NCI-H1417 treated with DMSO at 0.1 percent for 48 hours (cell line): Measurements from ENCODE around the gene BLOC1S4.
"Not testable (repeated sequence)": the region's sequence is repeated elsewhere in the genome, so short reads cannot be mapped to it uniquely, and the experiment has no call there.

Experiments
- DNase-seq: peaks from one replicate; lab custom pipeline; 2025; lab: John Stamatoyannopoulos, UW

Gene BLOC1S4

DNA sequence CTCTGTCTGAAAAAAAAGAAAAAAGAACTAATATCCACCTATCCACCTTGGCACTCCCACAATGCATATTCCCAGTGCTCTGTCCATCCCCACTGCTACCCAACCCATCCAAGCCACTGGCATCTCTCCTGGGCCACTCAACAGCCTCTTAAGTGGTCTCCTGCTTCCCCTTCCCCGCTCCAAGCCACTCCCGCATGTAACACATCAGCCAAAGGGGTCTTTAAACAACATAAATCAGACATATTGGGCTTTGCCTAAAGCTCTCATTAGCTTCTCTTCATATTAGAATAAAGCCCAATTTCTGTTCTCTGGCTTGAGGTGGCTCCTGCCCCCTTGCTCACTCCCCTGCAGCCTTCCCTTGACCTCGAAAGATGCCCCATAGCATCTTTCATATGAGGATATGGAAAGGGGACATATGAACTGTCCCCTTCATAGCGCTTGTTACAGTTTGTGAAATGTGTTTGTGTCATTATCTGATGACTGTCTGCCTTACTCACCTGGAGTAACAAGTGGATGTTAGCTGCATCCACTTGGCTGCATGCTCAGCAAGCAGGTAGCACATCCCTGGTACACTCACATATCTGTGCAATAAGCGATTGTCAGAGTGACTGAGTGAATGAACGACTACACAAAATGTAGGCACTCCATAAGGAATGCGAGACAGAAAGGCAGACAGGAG lies 3.1 kb downstream of the BLOC1S4 start:
- DNase-seq = no peak

DNA sequence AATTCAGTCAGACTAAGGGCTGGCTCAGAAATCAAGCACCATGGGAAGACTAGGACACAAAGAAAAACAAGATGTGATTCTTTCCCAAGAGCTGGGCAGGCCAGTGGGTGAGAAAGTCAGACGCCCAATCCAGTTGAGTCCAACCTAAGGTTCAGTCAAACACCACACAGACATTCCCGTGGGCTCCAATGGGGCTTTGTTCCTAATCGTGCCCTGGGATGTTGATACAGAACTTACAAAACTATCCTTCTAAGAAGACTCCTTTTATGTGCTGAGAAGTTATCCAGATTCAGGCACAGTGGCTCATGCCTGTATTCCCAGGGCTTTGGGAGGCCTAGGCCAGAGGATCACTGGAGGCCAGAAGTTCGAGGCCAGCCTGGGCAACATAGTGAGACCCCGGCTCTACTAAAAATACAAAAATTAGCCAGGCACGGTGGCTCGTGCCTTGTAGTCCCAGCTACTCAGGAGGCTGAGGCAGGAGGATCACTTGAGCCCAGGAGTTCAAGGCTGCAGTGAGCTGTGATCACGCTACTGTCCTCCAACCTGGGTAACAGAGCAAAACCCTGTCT lies 3.7 kb downstream of the BLOC1S4 start:
- no peak for DNase-seq

DNA sequence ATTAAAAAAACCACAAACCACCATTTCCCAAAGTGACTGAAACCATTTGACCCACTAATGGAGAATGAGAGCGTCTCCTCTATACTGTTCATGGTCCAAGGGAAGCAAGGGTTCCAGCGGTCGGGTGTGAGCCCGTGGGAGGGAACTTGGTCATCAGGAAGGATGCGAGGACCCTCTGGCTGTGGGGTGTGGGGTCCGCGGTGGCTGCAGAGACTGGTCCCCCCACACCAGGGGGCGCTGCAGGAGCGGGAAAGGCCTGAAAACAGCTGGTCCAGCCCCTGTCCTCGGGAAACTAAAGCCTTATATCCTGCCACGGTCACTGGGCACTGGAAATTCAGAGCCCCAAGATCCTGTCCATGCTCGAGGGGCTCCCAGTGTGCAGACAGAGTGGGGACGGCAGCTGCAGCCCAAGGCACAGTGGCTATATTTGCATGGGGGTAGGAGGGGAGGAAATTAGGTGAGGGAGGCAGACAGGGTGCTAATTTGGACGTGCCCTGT lies 4.3 kb downstream of the BLOC1S4 start:
- no peak for DNase-seq

DNA sequence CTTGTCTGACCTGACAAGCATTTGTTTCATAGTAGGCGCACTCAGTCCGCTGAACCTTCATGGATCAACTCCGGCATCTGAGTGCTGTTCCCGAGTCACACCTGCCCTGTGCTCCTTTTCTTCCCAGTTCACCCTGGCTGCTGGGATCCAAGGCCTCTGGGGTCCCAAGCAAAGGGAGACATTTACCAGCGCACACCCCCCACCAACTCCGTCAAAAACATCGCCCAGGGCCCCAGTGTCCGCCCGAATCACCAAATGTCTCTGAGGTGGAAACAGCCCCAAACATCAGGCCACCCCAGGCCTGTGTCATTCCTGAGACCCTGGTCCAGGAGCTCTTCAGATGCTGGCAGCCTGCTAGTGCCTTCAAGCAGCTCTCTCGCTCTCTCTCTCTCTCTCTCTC lies 5.1 kb downstream of the BLOC1S4 start:
- DNase-seq = no peak

DNA sequence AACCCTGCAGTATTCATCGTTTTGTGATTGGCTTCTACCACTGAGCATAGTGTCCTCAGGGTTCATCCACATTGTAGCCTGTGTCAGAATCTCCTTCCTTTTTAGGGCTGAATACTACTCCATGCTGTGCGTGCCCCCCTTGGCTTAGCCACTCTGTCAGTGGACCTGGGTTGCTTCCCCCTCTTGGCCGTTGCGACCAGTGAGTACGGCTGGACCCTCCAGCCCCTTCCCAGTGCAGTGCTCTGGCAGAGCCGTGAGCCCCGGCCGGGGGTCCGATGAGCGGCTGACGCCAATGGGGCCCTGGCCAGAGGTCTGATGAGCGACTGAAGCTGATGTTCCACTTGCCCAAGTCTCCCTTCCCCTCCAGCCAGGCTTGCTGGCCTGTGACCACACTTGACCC lies 6.9 kb downstream of the BLOC1S4 start:
- no peak for DNase-seq

DNA sequence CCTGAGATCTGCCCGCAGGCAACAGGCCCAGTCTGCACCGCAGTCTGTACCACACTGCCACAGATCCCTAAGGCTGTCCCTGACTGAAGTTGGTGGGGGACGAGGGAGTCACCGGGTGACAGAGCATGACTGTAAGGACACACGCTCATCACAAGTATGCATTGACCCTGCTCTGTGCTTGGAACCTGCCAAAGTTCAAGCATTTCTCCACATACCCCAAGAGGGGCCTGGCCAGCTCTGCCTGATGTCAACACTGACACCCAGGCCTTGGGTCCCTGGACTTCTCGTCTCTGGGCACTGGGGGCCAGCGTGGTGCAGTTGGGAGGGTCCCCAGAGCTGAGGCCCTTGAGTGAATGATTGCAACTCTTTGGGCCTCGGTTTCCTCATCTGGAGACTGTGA lies 7.9 kb downstream of the BLOC1S4 start:
- no peak for DNase-seq

DNA sequence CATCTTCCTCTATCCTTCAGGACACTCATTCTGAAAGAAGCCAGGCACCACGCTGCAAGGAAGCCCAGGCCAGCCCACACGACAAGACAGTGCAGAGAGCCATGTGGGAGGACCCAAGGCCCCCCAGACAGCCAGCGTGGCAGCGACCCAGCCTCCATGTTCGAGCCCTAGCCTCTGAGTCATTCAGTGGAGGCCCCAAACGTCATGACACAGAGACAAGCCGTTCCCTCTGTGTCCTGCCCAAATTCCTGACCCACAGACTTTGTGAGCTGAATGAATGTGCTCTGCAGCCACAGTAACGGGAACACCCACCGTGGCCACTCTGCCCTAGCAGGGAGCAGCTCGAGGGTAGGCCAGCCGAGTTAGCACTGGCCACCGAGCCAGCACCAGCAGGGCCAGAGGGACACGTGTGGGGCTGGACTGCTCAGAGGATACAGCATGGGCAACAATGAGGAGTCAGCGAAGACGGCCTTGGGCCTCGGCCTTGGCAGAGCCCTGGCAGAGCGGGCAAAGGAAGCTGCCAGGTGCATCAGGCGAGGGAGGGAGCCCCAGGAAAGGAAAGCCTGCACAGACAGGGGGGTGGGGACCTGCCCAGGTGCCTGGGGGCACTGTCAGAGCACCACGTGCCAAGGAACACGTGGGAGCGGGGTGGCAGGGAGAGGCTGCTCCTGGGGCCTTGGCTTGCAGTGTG lies 8.6 kb downstream of the BLOC1S4 start:
- no peak for DNase-seq

DNA sequence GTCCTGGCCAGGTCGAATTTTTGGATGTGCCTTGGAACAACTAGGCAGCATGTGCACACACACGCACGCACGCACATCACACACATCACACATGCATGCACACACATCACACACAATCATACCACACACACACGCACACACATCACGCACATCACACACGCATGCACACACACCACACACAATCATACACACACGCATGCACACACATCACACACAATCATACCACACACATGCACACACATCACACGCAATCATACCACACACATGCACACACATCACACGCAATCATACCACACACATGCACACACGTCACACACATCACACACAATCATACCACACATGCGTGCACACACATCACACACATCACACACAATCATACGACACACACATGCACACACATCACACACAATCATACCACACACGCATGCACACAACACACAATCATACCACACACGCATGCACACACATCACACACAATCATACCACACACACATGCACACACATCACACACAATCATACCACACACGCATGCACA lies 9.5 kb downstream of the BLOC1S4 start:
- not testable (repeated sequence) for DNase-seq

DNA sequence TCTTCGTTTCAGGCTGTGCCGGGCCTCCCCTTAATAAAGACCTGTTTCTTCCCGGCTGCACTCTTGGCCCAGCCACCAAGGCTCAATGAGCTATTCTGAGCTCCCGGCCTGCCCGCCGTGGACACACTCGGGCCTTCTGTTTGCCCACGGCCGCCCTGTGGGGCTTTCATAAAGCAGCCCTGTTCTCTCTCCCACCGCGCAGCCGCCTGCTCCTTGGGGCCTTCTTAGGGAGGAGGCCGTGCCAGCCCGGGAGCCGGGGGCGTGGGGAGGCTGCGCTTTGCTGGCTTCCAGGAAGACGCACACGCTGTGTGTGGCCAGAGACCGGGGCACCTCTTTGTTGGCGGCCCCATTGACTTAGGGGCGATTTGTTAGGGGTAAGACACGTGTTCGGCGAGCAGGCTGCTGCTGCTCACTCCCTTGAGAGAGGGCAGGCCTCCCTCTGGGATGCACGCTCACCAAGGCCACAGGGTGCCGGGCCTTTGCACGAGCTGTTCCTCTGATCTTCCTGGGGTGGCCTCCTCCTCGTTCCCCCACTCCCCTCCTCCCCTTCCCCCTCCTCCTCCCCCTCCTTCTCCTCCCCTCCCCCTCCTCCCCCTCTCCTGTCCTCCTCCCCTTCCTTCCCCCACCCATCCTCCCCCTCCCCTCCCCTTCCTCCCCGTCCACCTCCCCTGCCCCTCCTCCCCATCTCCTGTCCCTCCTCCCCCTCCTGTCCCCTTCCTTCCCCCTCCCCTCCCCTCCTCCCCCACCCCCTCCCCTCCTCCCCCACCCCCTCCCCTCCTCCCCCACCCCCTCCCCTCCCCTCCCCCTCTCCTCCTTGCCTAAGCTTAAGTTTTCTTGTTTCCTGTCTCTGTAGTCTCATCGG lies 11.3 kb downstream of the BLOC1S4 start:
- DNase-seq = no peak

DNA sequence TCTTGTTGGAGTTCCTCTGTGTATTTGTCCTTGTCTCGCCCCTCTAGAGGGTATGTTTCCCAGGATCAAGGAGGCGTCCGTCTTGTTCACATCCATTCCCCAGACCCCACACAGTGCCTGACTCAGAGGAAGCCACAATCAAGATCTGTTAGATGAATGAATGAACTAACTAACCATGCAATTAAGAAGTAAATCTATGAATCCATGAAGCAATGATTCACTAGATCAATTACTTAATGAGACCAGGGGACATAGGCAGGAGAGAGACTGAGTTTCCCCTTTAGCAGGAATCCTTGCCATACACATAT lies 11.9 kb downstream of the BLOC1S4 start:
- DNase-seq = no peak

DNA sequence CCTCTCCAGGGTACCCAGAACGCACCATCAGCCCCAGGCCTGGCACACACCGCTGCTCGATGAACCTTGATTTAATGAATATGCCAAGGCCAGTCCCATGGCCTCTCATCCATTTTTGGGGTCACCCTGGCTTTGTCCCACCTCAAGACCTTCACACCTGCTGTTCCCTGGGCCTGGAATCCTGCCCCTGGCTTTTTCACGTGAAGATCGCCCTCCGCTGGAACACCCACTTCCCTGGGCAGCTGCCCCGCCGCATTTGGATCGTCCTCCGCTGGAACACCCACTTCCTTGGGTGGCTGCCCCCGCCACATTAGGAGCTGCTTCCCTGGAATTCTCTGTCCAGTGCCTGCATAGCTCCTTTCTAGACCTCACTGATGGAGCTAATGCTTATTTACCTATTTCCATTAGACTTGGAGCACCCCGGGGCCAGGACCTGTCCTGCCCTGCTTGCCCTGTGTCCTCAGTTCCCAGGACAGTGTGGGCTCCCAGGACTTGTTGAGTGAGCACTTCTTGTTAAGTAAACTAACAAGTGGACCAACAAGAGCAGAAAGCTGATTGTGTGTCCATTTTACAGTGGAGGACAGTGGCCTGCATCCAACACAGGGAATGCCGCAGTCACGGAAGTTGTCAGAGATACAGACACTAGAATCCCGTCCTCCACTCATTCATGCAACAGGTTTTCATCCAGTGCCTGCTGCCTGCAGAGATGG lies 12.5 kb downstream of the BLOC1S4 start:
- DNase-seq = no peak

DNA sequence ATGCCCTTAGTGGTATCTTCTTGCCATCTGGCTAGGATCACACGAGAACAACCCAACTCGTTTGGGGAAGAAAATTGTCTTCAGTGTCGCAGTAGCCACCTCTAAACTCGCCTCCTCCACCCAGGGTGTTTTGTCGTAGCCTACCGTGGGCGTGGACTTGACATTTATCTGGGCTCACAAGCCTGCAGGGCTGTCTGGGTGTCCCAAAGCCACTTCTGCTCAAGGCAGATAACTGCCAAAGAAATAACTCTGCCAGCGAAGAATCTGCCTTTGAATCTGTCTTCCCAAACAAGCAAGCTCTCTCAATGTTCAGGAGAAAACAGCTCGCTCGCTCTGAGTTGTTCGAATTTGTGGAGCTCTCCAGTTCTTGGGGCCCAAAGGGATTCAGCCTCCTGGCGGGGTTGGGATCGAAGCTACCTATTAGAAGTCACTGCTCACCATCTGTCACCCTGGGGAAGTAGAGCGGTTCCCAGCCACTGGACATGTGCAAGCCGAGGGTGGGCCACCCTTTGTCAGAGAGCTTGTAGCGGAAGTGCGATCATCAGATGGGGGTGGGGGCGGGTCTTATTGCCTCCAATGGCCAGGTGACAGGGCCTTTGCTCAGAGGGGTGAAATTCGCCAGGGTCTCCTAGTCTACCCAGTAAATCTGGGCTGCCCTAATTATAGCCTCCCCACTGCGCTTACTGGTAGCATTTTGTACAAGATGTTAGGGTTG lies 14.8 kb downstream of the BLOC1S4 start:
- no peak for DNase-seq

DNA sequence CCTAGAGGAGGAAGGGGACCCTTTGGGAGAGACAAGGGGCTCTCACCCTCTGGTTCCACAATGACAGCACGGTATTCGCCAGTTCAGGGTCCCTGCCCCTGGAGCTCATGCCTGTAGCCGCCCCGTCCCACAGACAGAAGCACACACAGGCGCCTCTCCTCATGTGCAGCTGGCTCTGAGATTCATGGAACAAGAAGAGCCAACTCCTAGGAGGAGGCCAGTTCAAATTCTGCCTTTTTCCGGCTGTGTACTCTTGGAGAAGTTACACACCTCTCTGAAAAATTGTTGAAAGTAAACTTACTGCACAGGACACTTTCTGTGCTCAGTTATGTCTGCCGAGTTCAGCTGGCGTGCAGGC lies 15.3 kb downstream of the BLOC1S4 start:
- DNase-seq = no peak

DNA sequence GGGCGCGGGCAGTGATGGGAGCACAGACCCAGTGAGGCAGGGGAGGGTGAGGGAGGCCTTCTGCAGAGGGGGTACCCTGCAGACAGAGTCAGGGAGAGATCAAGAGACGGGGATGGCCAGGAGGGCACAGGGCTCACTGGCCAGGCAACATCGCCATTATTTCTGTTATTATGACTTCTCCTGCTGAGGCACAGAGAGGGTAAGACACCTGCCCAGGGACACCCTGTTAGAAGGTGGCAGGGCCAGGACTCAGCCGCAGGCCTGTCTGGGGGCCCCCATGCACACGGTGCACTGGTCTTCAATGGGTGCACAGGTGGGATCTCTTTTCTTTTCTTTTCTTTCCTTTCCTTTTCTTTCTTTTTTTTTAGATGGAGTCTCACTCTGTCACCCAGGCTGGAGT lies 15.8 kb downstream of the BLOC1S4 start:
- DNase-seq = no peak

DNA sequence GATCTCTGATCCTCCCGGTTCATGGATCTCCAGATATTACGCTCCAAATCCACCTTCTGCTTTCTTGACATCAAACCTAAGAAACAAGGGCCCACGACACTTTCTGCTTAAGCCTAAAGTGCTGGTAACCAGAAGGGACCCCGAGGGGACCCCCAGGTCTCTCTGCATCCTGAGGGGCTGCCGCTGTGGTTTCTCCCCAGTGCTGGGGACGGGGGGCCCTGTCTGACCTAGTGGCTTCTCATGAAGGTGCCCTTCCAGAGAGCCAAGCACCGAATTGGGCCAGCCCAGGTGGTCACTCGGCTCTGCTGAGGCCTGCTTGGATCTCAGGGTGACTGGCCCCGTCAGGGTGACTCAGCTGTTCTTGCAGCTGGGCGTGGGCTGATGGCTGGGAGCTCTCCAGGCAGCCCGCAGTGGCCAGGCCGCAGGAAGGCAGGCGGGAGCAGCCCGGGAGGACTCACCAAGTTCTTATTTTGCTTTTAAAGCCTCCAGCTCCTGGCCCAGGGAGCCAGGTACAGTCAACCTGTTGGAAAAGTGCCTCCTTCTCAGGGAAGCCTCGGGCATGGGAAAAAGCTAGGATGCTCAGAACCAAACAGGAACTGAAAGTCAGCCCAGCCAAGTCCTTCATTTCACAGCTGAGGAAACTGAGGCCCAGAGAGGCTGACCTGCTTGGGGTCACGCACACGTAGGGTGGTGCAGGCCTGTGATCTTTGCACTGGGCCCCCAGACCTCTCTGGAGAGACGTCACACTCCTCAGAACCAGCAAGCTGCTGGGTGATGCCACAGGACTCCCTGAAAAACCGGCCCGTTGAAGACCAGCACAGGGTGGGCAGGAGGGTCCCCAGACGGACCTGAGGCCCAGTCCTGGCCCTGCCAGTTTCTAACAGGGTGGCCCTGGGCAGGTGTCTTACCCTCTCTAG lies 16.7 kb downstream of the BLOC1S4 start:
- no peak for DNase-seq

DNA sequence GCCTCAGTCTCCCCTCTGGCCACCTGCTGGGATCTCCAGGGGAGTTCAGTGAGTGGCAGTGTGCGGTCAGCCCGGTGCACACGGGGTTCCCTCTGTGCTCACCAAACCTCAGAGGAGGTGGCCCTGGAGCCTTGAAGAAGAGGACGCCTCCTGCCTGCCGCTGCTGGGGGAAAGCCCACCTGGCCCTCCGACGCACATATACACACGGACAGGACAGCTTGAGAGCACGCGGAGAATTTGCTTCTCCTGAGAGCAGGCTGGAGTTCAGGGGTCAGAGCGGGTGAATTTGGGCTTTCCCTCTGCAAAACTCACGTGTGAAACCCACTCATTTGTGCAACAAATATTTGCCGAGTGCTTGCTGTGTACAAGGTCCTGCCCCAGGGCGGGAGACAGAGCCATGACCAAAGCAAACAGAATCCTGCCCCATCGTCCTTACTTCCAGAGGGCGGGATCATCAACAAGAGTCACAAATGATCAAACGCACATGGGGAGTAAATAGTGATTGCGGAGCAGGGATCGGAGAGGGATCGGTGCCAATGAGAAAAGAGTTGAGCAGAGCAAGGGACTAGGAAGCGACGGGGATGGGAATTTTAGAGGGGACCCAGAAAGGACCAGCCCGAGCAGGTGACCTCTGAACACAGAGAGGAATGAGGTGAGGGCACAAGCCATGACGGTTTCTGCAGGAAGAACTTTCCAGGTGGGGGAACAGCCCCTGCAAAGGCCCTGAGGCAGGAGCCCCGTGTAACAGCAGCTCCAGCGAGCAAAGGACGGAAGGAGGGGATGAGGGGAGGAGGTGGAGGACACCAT lies 17.6 kb downstream of the BLOC1S4 start:
- DNase-seq = no peak

DNA sequence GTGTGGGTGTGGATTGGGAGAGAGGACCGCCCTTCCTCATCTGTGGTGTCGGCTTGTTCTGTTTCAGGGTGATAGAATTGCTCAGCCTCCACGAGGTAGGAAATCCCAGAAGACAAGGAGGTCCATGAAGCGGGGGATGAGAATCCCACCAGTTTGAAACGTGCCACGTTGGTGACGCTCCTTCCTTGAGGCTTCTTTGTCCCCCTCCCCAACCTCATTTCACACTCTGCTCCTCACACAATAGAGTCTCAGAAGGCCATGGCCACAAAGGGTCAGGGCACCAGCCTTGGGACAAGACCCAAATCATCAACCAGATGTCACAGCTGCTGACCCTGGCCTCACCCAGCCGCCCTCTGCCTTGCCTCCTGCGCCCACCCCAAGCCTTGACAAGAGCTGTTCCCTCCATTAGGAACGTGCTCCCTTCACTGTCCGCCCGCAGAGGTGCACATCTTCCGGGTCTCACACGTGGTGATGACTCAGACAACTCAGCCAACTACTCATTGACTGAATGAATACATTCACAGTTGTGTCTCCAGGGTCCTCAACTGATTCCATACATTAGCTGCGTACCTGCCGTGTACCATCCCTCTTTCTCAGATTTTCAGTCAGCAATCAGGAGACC lies 18.3 kb downstream of the BLOC1S4 start:
- DNase-seq = no peak

DNA sequence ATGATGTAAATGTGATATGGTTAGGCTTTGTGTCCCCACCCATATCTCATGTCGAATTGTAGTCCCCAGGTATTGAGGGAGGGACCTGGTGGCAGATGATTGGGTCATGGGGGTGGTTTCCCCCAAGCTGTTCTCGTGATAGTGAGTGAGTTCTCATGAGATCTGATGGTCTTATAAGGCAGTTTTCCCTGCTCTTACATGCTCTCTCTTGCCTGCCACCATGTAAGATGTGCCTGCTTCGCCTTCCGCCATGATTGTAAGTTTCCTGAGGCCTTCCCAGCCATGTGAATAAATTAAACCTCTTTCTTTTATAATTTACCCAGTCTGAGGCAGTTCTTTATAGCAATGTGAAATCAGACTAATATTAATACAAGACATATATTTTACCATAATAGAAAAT lies 23.9 kb downstream of the BLOC1S4 start:
- DNase-seq = no peak

DNA sequence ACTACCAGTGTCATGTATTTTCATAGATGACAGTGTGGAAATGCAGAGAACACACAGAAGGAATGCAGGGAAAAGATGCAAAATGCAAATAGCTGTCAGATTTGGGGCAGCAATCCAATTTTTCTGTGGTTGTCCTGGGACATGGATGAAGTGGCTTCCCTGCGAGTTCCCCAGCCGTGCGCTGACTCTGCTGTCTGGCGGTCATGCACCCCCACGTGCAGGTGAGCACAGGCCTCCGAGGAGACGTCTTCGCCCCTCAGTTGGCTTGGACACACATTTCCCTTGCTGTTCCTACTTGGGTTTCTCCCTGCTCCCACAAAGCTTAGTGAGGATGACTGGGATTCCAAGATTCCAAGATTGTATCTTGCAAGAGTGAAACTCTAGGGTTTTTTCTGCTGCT lies 24.4 kb downstream of the BLOC1S4 start:
- no peak for DNase-seq
